Right lung (tissue), 5 donors: Measurements from ENCODE around the gene SEMA5B. TPM values are rescaled to one million over a fixed set of nuclear protein-coding genes. Genes with fewer than 3 reads are reported as not detected.

Experiments used
- DNase-seq, 2 donors: peaks; one replicate each; pipeline ENCODE4 v3.0.0-alpha.2; 2013
- polyA plus RNA-seq, 5 donors: library from polyadenylated mRNA; unstranded; fragments of 120-200 nt; gene quantifications; one replicate each; pipeline versions ENCODE4 v1.2.1 to v1.2.3, GENCODE V29; 2013; ENCODE audit warnings: inconsistent platforms in 1 of 5, low replicate concordance in 1 of 5; ENCODE audit not compliant: insufficient read length in 5 of 5, insufficient read depth in 1 of 5

Gene SEMA5B
- polyA plus RNA-seq, 5 donors: 5.8 to 9.4 (median 6.5) TPM

GRCh38 chr3:122927726-122928125 lies 99.8 kb downstream of the SEMA5B start:
- DNase-seq: no peak

DNA sequence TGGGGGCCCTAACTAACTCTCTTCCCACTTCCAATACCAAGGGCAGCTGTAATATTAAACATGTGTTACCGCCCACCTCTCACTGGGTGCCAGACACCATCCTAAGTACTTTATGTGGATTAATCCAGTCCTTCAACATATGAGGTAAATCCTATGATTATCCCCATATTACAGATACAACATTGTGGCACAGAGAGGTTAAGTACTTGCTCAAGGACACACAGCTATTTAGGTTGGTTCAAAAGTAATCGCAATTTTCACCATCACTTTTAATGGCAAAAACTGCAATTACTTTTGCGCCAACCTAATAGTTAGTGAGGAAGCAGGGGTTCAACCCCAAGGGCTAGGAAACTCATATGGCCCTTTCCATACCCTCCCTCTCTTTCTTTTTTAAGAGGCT lies 100.8 kb downstream of the SEMA5B start:
- DNase-seq: no peak

- no peak for DNase-seq
Observed at GRCh38 chr3:122926322-122926721, 101.2 kb downstream of the SEMA5B start.

DNA sequence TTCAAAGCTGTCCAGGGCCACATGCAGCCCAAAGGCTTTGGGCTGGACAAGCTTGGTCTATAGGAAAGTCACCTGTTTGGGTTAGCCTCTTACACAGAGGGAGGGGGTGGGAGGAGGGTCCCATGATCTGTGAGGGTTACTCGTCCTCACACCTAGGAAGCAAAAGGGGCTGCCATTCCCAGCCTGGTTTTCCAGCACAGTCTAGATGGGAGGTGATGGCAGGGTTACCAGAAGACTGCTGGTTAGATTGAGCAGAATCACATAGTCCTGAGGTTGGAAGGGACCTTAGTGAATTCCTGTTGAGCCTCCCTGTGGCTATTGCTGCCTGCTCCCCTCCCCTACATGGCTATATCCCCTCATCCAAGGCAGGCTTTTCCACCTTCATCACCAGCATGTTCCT lies 101.8 kb downstream of the SEMA5B start:
- no peak for DNase-seq

GRCh38 chr3:122924056-122924455 lies 103.5 kb downstream of the SEMA5B start:
- DNase-seq: no peak

- DNase-seq: no peak
Observed at GRCh38 chr3:122923611-122924010, 104.0 kb downstream of the SEMA5B start.

GRCh38 chr3:122921791-122922651 lies 105.5 kb downstream of the SEMA5B start:
- DNase-seq: no peak

DNA sequence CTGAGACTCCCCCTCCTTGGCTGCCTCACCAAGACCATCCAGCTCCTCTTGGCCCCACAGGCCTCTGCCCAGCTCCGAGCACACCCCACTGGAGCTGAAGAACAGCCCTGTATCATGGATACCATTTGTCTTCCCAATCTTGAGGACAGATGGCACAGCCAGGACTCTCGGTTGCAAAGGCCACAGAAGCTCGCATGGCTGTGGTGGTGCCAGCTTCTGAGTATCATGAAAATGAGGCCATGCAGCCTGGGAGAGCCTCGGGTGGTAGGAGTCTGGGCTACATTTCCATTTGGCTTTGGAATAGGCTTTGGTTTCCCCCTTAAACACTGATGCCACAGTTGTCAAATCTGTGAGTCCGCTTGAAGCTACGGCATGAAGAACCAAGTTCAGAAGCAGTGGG lies 106.6 kb downstream of the SEMA5B start:
- DNase-seq: no peak

GRCh38 chr3:122919291-122919610 lies 108.3 kb downstream of the SEMA5B start:
- no peak for DNase-seq

DNA sequence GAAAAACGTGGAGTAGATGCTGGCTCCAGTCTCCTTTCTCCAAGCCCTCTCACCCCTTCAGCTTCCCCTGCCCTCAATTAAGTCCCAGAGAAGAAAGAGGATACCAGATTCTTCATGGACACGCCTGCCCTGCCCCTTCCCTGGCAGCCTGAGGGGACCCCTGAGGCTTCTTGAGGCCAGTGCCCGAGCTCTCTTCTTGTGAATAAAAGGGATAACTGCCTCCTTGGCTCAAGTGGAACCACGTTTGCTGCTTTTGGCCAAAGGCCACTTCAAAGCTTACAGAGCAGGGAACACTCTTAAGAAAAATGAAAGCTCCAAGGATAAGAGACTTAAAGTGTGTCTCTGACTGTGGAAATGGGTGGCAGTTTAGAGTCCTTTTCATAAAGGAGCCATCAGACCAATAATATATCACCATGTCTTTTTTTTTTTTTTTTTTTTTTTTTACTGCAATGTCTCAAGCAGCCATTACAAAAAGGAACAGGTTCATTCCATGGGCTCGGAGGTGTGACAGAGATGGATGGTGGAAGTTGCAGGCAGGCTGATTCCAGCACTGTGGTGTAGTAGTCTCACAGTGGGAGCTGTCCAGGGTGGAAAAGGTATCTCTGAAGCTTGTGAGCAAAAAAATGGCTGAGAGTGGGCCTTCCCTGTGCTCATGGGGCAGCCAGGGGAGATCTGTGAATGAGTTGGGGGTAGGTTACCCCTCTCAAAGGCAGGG lies 108.8 kb downstream of the SEMA5B start:
- DNase-seq: no peak

DNA sequence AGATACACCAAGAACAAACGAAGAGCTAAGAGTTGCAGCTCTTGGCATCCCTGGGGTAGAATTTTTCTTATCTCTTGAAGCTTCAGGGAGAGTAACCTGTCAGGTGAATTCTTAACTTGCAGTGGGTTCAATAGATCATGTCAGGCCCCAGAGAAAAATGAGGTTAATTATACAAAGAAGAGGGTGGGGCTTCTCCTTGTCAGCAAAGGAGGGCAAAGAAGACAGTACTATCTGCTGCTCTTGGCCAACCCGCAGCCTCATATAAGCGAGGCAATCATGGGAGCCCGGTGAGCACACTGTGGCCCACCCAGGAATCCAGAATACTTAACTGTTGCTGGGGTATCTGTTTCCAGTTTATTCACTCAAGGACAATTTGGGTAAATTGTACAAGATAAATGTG lies 110.2 kb downstream of the SEMA5B start:
- DNase-seq: no peak

DNA sequence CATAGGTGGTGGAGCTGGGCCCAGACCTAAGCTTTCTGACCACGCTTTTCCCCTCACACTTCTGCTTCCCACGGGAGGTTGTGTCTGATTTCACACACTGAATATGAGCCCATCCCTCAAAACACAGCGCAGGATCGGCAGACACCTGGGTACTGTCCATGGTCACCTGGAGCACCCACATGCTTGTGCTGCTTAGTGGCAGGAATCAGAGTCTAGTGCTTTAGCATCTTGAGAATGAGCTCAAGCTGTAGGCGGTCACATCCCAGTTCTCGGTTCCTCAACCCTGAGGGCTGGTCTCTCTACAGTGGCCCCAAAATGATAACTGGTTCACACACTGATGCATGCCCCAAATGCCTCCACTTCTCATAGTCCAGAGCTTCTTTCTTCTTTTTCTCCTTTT lies 111.0 kb downstream of the SEMA5B start:
- DNase-seq: no peak

DNA sequence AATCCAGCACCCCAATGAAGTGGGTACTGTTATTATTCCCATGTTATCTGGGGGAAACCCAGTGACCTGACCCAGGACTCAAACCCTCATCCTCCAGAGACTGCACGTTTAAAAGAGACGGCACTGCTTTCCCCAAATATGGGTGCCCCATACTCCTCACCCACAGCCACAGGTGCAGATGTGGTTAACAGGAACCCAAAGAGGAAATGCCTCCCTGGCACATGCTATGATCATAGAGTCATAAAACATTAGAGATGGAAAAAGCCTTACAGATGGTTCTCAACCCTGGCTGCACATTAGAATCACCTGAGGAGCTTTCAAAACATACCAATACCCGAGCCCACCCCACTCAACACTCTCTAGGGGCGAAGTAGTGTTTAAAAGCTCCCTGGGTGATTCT lies 111.5 kb downstream of the SEMA5B start:
- DNase-seq: no peak

DNA sequence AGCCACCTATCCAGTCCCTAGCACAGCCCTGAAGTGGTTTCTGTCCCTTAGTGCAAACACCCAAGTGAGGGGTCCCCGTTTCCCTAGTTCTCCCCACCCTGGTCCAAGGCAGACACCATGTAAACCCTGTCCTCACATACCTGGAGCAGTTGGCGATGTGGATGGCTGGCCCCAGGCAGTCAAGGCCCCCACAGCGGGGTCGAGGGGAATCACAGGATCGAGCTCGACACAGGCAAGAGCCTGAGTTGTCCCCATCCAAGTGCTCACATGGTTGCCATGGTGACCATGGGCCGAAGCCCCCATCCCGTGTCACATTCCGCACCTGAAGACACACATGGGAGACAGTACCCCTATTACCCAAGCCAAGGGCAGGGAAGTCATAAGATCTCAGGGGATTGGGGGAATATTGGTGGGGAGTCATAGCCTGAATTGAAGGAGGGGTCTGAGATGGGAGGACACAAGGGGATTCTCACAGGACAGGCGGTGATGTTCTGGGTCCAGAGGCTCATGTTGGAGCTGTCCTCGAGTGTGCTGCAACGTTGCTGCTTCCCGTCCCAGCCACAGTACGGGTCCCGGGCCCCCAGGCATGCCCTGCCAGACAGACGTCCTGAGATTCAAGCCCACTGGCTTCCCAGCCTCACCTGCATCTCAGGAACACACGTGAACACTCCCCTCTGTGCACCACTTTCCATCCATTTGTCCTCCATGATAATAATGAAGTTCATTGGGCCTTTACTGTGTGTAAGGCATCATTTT lies 112.1 kb downstream of the SEMA5B start:
- DNase-seq: no peak

DNA sequence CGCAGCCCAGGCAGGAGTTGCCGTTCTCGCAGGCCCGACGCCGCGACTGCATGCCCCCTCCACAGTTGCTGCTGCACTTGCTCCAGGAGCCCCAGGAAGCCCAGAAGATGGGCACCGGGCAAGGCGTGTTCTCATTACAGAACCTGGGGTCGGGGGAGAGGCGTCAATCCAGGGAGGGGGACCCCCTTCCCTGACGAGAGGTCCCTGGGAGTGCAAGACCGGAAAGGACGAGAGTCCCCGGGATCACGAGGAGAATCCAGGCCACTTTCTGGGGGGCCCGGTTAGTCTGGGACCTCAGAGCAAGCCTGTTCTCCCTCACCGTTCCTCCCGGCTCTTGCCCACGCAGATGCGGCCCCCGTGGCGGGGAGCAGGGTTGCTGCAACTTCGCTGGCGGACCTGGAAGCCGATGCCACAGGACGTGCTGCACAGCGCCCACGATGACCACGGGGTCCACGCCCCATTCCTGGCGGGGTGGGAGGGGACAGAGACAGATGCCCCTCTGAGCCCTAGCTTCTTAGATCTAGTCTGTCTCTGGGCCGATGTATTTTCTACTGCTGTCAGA lies 113.9 kb downstream of the SEMA5B start:
- no peak for DNase-seq

GRCh38 chr3:122912772-122913538 lies 114.6 kb downstream of the SEMA5B start:
- no peak for DNase-seq

GRCh38 chr3:122911901-122912300 lies 115.7 kb downstream of the SEMA5B start:
- no peak for DNase-seq

- no peak for DNase-seq
Observed at GRCh38 chr3:122908251-122908650, 119.3 kb downstream of the SEMA5B start.

GRCh38 chr3:122907471-122907870 lies 120.1 kb downstream of the SEMA5B start:
- DNase-seq: no peak

GRCh38 chr3:122903171-122903570 lies 124.4 kb downstream of the SEMA5B start:
- DNase-seq: no peak

GRCh38 chr3:122902326-122902725 lies 125.2 kb downstream of the SEMA5B start:
- no peak for DNase-seq

DNA sequence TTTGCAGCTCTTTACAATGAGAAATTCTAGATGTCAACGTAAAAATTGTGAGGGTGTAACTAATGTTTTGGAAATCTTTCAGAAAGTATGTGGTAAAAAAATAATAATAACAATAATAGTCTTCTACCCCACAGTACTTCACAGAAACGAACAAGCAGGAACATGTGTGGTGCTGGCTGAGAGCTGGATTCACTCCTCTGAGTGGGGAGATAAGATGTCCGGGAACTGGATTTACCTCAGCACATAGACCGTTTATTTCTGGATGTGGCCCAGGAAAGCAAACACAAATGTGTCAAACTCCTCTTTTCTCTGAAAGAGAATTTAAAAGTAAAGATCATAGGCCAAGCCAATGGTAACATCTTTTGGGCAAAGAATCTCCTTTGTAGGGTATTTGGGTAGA lies 129.3 kb downstream of the SEMA5B start:
- DNase-seq: no peak
